A673 (cell line): Measurements from ENCODE around the gene CRYBB1. TPM values are rescaled to one million over a fixed set of nuclear protein-coding genes. Genes with fewer than 3 reads are reported as not detected.

ENCODE experiments used
- BruUV-seq: library from RNA; stranded (reverse); fragments of 400-500 nt; replicated peaks from 2 replicates; lab custom pipeline; 2021; lab: Mats Ljungman, UMichigan
- CTCF ChIA-PET: fragments of 300-600 bp; sonication (Branson Sonifier 250); formaldehyde crosslinking; loops from one replicate; lab custom pipeline; 2022; ENCODE audit warnings: antibody characterized with exemption; lab: Charles Lee
- POLR2A ChIA-PET: fragments of 300-600 bp; sonication (Branson Sonifier 250); formaldehyde crosslinking; loops from one replicate; lab custom pipeline; 2022; ENCODE audit warnings: antibody characterized with exemption; ENCODE audit not compliant: low non-redundant PET; lab: Charles Lee
- DNase-seq: peaks from one replicate; pipeline ENCODE4 v3.0.0-alpha.2; 2015; ENCODE audit warnings: low spot score
- H3K27ac ChIP-seq: fragments of 200-600 bp; sonication (generic); 2 replicates; pipeline ENCODE4 v1.5.1; 2016; ENCODE audit warnings: mixed run types, low read depth, mild to moderate bottlenecking, mixed read lengths, antibody characterized with exemption, low read length; ENCODE audit not compliant: poor library complexity, severe bottlenecking
- H3K27me3 ChIP-seq: fragments of 200-600 bp; sonication (generic); replicated peaks from 2 replicates; pipeline ENCODE4 v1.6.1; 2017; ENCODE audit warnings: mixed run types, low read depth, mild to moderate bottlenecking, mixed read lengths, antibody characterized with exemption, low read length; ENCODE audit not compliant: insufficient read depth, poor library complexity
- H3K36me3 ChIP-seq: fragments of 200-600 bp; sonication (generic); 2 replicates; pipeline ENCODE4 v1.6.1; 2016; ENCODE audit warnings: mixed run types, mild to moderate bottlenecking, mixed read lengths, antibody characterized with exemption, low read length; ENCODE audit not compliant: insufficient read depth, poor library complexity, severe bottlenecking
- H3K4me1 ChIP-seq: fragments of 200-600 bp; sonication (generic); 2 replicates; pipeline ENCODE4 v1.6.1; 2017; ENCODE audit warnings: mixed run types, mild to moderate bottlenecking, mixed read lengths, antibody characterized with exemption, low read length; ENCODE audit not compliant: insufficient read depth, poor library complexity, severe bottlenecking
- H3K4me3 ChIP-seq: fragments of 200-600 bp; sonication (generic); 2 replicates; pipeline ENCODE4 v1.5.1; 2016; ENCODE audit warnings: low read depth, mixed run types, mild to moderate bottlenecking, mixed read lengths, low read length; ENCODE audit not compliant: poor library complexity, severe bottlenecking
- H3K9me3 ChIP-seq: fragments of 200-600 bp; sonication (generic); 2 replicates; pipeline ENCODE4 v1.6.1; 2016; ENCODE audit warnings: mixed run types, low read depth, mild to moderate bottlenecking, mixed read lengths, antibody characterized with exemption, low read length; ENCODE audit not compliant: poor library complexity, severe bottlenecking
- EZH2 ChIP-seq: fragments of 200-600 bp; sonication (generic); IDR thresholded peaks from 2 replicates; pipeline ENCODE4 v1.6.1; 2017; ENCODE audit warnings: borderline replicate concordance, low read depth, mild to moderate bottlenecking, mixed read lengths, antibody characterized with exemption, low read length; ENCODE audit not compliant: poor library complexity, severe bottlenecking
- intact Hi-C: fragments of 100-400 bp; cut with micrococcal nuclease; formaldehyde crosslinking; loops from one replicate; pipeline ENCODE4 v1.10.0; 2022; ENCODE audit not compliant: unreplicated experiment
- total RNA-seq: library from RNA; stranded (reverse); gene quantifications from 2 replicates; pipeline ENCODE4 v1.2.3, GENCODE V29; 2021
- TF ChIP-seq, protein P1 (sequence below): fragments of 300-800, 200-600 bp; sonication (generic); conservative IDR thresholded peaks from 2 replicates; pipeline ENCODE4 v1.5.1; 2017; ENCODE audit warnings: low read depth, mild to moderate bottlenecking, antibody characterized with exemption, low read length, moderate library complexity, mixed read lengths

CRYBB1 gene
- total RNA-seq, 1 experiment from 2014 or later = not detected

GRCh38 chr22:26554956-26555355, 62.9 kb downstream of the CRYBB1 start:
- H3K9me3 ChIP-seq = no peaks in the 10 kb centered on the region
- BruUV-seq = no TSS peak
- intact Hi-C loops = no loop called here
- no peak for DNase-seq
- ChIA-PET POLR2A (no interaction called here), CTCF (no interaction called here)
- H3K36me3 ChIP-seq = no peaks in the 10 kb centered on the region
- H3K4me1 ChIP-seq = peaks cover 3% of the 10 kb centered on the region
- H3K4me3 ChIP-seq = no peak overlapping the region
- no peaks in the 10 kb centered on the region for H3K27me3 ChIP-seq
- no peak overlapping the region for H3K27ac ChIP-seq
- TF ChIP-seq EZH2 = no peak
- TF ChIP-seq, protein P1, sequence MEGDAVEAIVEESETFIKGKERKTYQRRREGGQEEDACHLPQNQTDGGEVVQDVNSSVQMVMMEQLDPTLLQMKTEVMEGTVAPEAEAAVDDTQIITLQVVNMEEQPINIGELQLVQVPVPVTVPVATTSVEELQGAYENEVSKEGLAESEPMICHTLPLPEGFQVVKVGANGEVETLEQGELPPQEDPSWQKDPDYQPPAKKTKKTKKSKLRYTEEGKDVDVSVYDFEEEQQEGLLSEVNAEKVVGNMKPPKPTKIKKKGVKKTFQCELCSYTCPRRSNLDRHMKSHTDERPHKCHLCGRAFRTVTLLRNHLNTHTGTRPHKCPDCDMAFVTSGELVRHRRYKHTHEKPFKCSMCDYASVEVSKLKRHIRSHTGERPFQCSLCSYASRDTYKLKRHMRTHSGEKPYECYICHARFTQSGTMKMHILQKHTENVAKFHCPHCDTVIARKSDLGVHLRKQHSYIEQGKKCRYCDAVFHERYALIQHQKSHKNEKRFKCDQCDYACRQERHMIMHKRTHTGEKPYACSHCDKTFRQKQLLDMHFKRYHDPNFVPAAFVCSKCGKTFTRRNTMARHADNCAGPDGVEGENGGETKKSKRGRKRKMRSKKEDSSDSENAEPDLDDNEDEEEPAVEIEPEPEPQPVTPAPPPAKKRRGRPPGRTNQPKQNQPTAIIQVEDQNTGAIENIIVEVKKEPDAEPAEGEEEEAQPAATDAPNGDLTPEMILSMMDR = no peak

DNA sequence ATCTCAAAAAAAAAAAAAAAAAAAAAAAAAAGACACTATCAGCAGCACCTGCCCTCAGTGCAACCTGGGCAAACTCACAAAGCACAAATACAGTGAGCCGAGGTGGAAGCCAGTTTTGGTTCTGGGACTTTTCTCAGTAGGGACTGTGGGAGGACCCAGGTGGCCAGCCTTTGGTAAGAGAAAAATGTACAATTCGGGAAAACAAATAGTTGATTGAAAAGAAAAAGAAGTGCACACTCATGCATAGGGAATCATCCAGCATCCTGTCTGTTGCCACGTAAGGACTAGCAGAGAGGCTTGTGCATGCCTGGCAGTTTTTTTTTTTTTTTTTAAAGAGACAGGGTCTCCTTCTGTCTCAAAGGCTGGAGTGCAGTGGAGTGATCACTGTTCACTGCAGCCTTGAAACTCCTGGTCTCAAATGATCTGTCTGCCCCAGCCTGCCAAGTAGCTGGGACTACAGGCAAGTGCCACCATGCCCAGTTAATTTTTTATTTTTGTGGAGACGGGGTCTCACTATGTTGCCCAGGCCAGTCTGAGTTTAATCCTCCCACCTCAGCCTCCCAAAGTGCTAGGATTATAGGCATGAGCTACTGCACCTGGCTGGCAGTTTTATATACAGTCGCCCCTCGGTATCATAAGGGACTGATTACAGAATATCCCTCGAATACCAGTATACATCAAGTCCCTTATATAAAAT, 64.6 kb downstream of the CRYBB1 start:
- TF ChIP-seq EZH2 = no peak
- TF ChIP-seq, protein P1 = no peak
- Histone ChIP-seq H3K27ac (no peak overlapping the region), H3K4me3 (no peak overlapping the region), H3K36me3 (no peaks in the 10 kb centered on the region), H3K27me3 (no peaks in the 10 kb centered on the region), H3K9me3 (no peaks in the 10 kb centered on the region), H3K4me1 (peaks cover 3% of the 10 kb centered on the region)
- intact Hi-C loops = no loop called here
- no TSS peak for BruUV-seq
- ChIA-PET CTCF (no interaction called here), POLR2A (no interaction called here)
- DNase-seq = peak; percentile 14

DNA sequence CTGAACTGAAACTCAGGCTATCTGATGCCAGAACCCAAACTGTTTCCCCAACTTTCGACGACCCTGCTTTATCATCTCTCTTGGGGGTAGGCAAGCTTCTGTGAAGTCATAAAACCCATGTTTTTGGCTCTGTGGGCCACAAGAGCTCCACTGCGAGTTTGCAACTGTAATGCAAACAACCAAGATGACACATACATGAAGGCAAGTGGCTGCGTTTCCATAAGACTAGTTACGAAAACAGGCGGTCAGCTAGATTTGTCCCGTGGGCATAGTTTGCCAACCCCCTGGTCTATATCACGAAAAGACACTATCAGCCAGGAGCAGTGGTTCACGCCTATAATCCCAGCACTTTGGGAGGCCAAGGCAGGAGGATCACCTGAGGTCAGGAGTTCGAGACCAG, 65.4 kb downstream of the CRYBB1 start:
- H3K4me3 ChIP-seq = no peak overlapping the region
- DNase-seq = no peak
- intact Hi-C loops = no loop called here
- ChIA-PET CTCF (no interaction called here), POLR2A (no interaction called here)
- TF ChIP-seq, protein P1 = no peak
- TF ChIP-seq EZH2 = no peak
- H3K27me3 ChIP-seq = no peaks in the 10 kb centered on the region
- H3K9me3 ChIP-seq = no peaks in the 10 kb centered on the region
- H3K36me3 ChIP-seq = no peaks in the 10 kb centered on the region
- BruUV-seq = no TSS peak
- H3K4me1 ChIP-seq = peaks cover 3% of the 10 kb centered on the region
- no peak overlapping the region for H3K27ac ChIP-seq
